GM12875 (cell line): ENCODE data around the gene VRTN.

Experiments
- H3K4me3 ChIP-seq: one replicate; pipeline ENCODE4 v1.5.1; 2011; ENCODE audit warnings: low read depth, low read length, control low read depth
- CTCF ChIP-seq: IDR thresholded peaks from 2 replicates; pipeline ENCODE4 v1.5.1; 2011; ENCODE audit warnings: low read depth, mild to moderate bottlenecking, control low read depth, inconsistent platforms, low read length, moderate library complexity, borderline replicate concordance; ENCODE audit not compliant: insufficient read depth

Gene VRTN

GRCh38 chr14:74409441-74409840 lies 61.2 kb downstream of the VRTN start:
- no peak overlapping the region for H3K4me3 ChIP-seq
- no peak for TF ChIP-seq CTCF
